Jurkat, Clone E6-1 (cell line): ENCODE measurements around the gene LRWD1.
A peak's percentile ranks its signal among the peaks of the same experiment; 100 is the strongest.
"Not testable (repeated sequence)": the region's sequence is repeated elsewhere in the genome, so short reads cannot be mapped to it uniquely, and the experiment has no call there.

Experiments
- DNase-seq: peaks from one replicate; pipeline ENCODE4 v3.0.0-alpha.2; 2011; ENCODE audit warnings: low read depth, low spot score
- H3K4me3 ChIP-seq: 2 replicates; pipeline ENCODE4 v1.5.1; 2011; ENCODE audit warnings: mild to moderate bottlenecking, low read length, control low read depth, moderate library complexity

Gene LRWD1

GRCh38 chr7:102463841-102464576 lies 775 bp upstream of the LRWD1 start:
- DNase-seq: no peak
- peak overlapping the region; percentile 100 for H3K4me3 ChIP-seq

- no peak for DNase-seq
- H3K4me3 ChIP-seq: peak overlapping the region; percentile 100; the same call in 1 of the 2 replicates
Measured at GRCh38 chr7:102466097-102466496, 1.3 kb downstream of the LRWD1 start.

- H3K4me3 ChIP-seq: no peak overlapping the region
- DNase-seq: no peak
Measured at GRCh38 chr7:102467581-102468477, 3.0 kb downstream of the LRWD1 start.

GRCh38 chr7:102468478-102469350 lies 3.9 kb downstream of the LRWD1 start:
- DNase-seq: no peak
- H3K4me3 ChIP-seq: no peak overlapping the region

GRCh38 chr7:102469351-102469971 lies 4.7 kb downstream of the LRWD1 start:
- no peak for DNase-seq
- H3K4me3 ChIP-seq: no peak overlapping the region

GRCh38 chr7:102469972-102470825 lies 5.4 kb downstream of the LRWD1 start:
- DNase-seq: no peak

GRCh38 chr7:102471791-102472125 lies 7.0 kb downstream of the LRWD1 start:
- no peak overlapping the region for H3K4me3 ChIP-seq
- no peak for DNase-seq

More at GRCh38 chr7:102469972-102470825, 5.4 kb downstream of the LRWD1 start:
- no peak overlapping the region for H3K4me3 ChIP-seq

GRCh38 chr7:102472126-102473041 lies 7.6 kb downstream of the LRWD1 start:
- no peak for DNase-seq
- H3K4me3 ChIP-seq: no peak overlapping the region

GRCh38 chr7:102473271-102473991 lies 8.6 kb downstream of the LRWD1 start:
- no peak overlapping the region for H3K4me3 ChIP-seq
- DNase-seq: no peak

- not testable (repeated sequence) for H3K4me3 ChIP-seq, DNase-seq
Measured at GRCh38 chr7:102474116-102474515, 9.3 kb downstream of the LRWD1 start.

- H3K4me3 ChIP-seq, DNase-seq: not testable (repeated sequence)
Measured at GRCh38 chr7:102474736-102475435, 10.1 kb downstream of the LRWD1 start.

- H3K4me3 ChIP-seq: peak within 1 kb of the TSS; percentile 46
Measured at GRCh38 chr7:102478314-102479208, 13.8 kb downstream of the LRWD1 start, which contains the start of gene POLR2J. Gene POLR2J, minus strand, starts transcription at chr7:102478922. Its CDS starts 62 bp downstream, at chr7:102478860.

GRCh38 chr7:102479209-102479584 lies 14.4 kb downstream of the LRWD1 start:
- H3K4me3 ChIP-seq, DNase-seq: not testable (repeated sequence)

More at GRCh38 chr7:102478314-102479208, 13.8 kb downstream of the LRWD1 start, which contains the start of gene POLR2J:
- DNase-seq: peak; percentile 79

- not testable (repeated sequence) for H3K4me3 ChIP-seq, DNase-seq
Measured at GRCh38 chr7:102479982-102480637, 15.3 kb downstream of the LRWD1 start.
